Natural killer cell (primary cell): Measurements from ENCODE around the gene TRANK1. TPM values are rescaled to one million over a fixed set of nuclear protein-coding genes. Genes with fewer than 3 reads are reported as not detected.

Source experiments
- ATAC-seq, 3 donors: fragments of 150-1000 bp in 2 of 3; fragments of 200-7000 bp in 1 of 3; cut with Tn5 transposase; 1 replicate in 1 of 3; 2 replicates in 2 of 3; pipeline ENCODE4 v1.10.0; 2021; ENCODE audit warnings: mild to moderate bottlenecking in 2 of 3, moderate library complexity in 2 of 3
- DNase-seq, 2 donors: peaks; one replicate each; pipeline versions ENCODE4 v3.0.0 to v3.0.0-alpha.2; 2013 to 2021; ENCODE audit warnings: mixed read lengths in 1 of 2
- H3K27ac ChIP-seq: one replicate; pipeline ENCODE4 v1.5.1; 2013; ENCODE audit warnings: mild to moderate bottlenecking, low read length
- H3K27me3 ChIP-seq: one replicate; pipeline ENCODE4 v1.6.1; 2013; ENCODE audit warnings: low read length; ENCODE audit not compliant: control insufficient read depth, insufficient read depth
- H3K36me3 ChIP-seq: one replicate; pipeline ENCODE4 v1.6.1; 2013; ENCODE audit warnings: low read length; ENCODE audit not compliant: control insufficient read depth, insufficient read depth
- H3K4me1 ChIP-seq: one replicate; pipeline ENCODE4 v1.6.1; 2013; ENCODE audit warnings: low read length; ENCODE audit not compliant: control insufficient read depth, insufficient read depth
- H3K4me3 ChIP-seq: one replicate; pipeline ENCODE4 v1.5.1; 2013; ENCODE audit warnings: low read length
- H3K9me3 ChIP-seq: one replicate; pipeline ENCODE4 v1.6.1; 2013; ENCODE audit warnings: low read length; ENCODE audit not compliant: control insufficient read depth, insufficient read depth
- H3K27ac Mint-ChIP-seq, 2 donors: one replicate each; pipeline ENCODE4 v1.8.0; 2022; ENCODE audit warnings: mild to moderate bottlenecking in 2 of 2, mixed read lengths in 2 of 2, moderate library complexity in 1 of 2
- H3K27me3 Mint-ChIP-seq, 2 donors: one replicate each; pipeline ENCODE4 v1.8.0; 2022; ENCODE audit warnings: low read depth in 2 of 2, mixed read lengths in 2 of 2
- H3K36me3 Mint-ChIP-seq: one replicate; pipeline ENCODE4 v1.8.0; 2022; ENCODE audit warnings: mixed read lengths
- H3K4me1 Mint-ChIP-seq, 2 donors: one replicate each; pipeline ENCODE4 v1.8.0; 2022; ENCODE audit warnings: mixed read lengths in 2 of 2
- H3K4me3 Mint-ChIP-seq: one replicate; pipeline ENCODE4 v1.8.0; 2022; ENCODE audit warnings: mild to moderate bottlenecking, moderate library complexity, mixed read lengths
- H3K9me3 Mint-ChIP-seq, 2 donors: one replicate each; pipeline ENCODE4 v1.8.0; 2022; ENCODE audit warnings: mixed read lengths in 2 of 2
- WGBS: methylation state at CpG from one replicate; pipeline ENCODE4 v1.1.7; 2013; ENCODE audit warnings: missing lambda C conversion rate; ENCODE audit not compliant: insufficient coverage; 5-methylcytosine and 5-hydroxymethylcytosine counted together
- intact Hi-C: fragments of 100-400 bp; cut with micrococcal nuclease; formaldehyde crosslinking; loops from one replicate; pipeline ENCODE4 v1.14.2; 2022
- total RNA-seq, 4 donors: library from RNA; stranded (reverse); fragments of 120-200 nt in 1 of 4; gene quantifications; one replicate each; pipeline versions ENCODE4 v1.2.3 to v1.2.4, GENCODE V29; 2013 to 2022
- TF ChIP-seq, protein P1 (sequence below): fragments of 200-600 bp; IDR thresholded peaks from one replicate; pipeline ENCODE4 v1.8.0; 2022; ENCODE audit warnings: antibody characterized with exemption

Gene TRANK1
- total RNA-seq, 3 donors from 2014 or later (not counting 1 experiment from before 2014, with no cell fraction given): 105 to 158 (median 139) TPM

GRCh38 chr3:36894914-36895313 lies 49.9 kb downstream of the TRANK1 start:
- H3K36me3 Mint-ChIP-seq: peaks cover 40% of the 10 kb centered on the region

GRCh38 chr3:36893826-36894225 lies 51.0 kb downstream of the TRANK1 start:
- Histone ChIP-seq H3K27ac (peak overlapping the region; percentile 71), H3K36me3 (peaks cover 75% of the 10 kb centered on the region), H3K27me3 (no peaks in the 10 kb centered on the region), H3K4me3 (no peak overlapping the region), H3K9me3 (no peaks in the 10 kb centered on the region), H3K4me1 (peaks cover 37% of the 10 kb centered on the region)
- Mint-ChIP-seq H3K27ac (peak overlapping the region; percentile 81 to 93), H3K9me3 (no peaks in the 10 kb centered on the region), H3K4me3 (no peak overlapping the region), H3K27me3 (no peaks in the 10 kb centered on the region), H3K4me1 (peaks cover 56 to 59% of the 10 kb centered on the region in 2 donors), H3K36me3 (peaks cover 45% of the 10 kb centered on the region)
- DNase-seq (no peak), ATAC-seq (no peak)
- TF ChIP-seq, protein P1, sequence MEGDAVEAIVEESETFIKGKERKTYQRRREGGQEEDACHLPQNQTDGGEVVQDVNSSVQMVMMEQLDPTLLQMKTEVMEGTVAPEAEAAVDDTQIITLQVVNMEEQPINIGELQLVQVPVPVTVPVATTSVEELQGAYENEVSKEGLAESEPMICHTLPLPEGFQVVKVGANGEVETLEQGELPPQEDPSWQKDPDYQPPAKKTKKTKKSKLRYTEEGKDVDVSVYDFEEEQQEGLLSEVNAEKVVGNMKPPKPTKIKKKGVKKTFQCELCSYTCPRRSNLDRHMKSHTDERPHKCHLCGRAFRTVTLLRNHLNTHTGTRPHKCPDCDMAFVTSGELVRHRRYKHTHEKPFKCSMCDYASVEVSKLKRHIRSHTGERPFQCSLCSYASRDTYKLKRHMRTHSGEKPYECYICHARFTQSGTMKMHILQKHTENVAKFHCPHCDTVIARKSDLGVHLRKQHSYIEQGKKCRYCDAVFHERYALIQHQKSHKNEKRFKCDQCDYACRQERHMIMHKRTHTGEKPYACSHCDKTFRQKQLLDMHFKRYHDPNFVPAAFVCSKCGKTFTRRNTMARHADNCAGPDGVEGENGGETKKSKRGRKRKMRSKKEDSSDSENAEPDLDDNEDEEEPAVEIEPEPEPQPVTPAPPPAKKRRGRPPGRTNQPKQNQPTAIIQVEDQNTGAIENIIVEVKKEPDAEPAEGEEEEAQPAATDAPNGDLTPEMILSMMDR: no peak
- intact Hi-C loops: no loop called here
- 83% methylated on average over 1 of the region's 1 CpG for WGBS

More at GRCh38 chr3:36894914-36895313, 49.9 kb downstream of the TRANK1 start:
- intact Hi-C loops: no loop called here
- ATAC-seq (no peak), DNase-seq (no peak)
- Histone ChIP-seq H3K27me3 (no peaks in the 10 kb centered on the region), H3K27ac (peak overlapping the region; percentile 71), H3K4me3 (no peak overlapping the region), H3K9me3 (no peaks in the 10 kb centered on the region), H3K36me3 (peaks cover 76% of the 10 kb centered on the region), H3K4me1 (peaks cover 37% of the 10 kb centered on the region)
- WGBS: 50% methylated on average over 1 of the region's 1 CpG
- H3K27me3 Mint-ChIP-seq: no peaks in the 10 kb centered on the region
- H3K4me3 Mint-ChIP-seq: peak overlapping the region; percentile 13
- H3K9me3 Mint-ChIP-seq: no peaks in the 10 kb centered on the region
- peaks cover 53 to 57% of the 10 kb centered on the region in 2 donors for H3K4me1 Mint-ChIP-seq
- TF ChIP-seq, protein P1: no peak
- peak overlapping the region; percentile 81 to 93 for H3K27ac Mint-ChIP-seq

DNA sequence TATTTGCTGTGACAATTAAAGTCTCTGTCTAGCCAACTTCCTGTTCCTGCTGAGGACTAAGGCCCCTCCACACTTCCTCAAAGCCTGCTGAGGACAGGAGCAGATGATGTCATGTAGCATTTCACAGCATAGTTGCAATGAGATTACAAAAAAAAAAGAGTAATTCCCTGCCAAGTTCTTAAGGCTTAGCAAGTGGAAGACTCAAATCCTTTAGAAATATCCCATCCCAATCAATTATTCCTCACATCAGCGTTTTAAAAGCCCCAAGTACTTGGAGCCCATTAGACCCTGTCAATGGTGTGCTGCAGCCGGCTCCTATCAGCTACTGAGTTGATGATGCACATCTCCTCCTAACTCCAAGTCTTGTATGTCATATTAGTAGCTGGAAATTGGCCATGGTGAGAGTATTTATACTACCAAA lies 51.7 kb downstream of the TRANK1 start:
- H3K36me3 ChIP-seq: peaks cover 76% of the 10 kb centered on the region
- TF ChIP-seq, protein P1: no peak
- peaks cover 41% of the 10 kb centered on the region for H3K36me3 Mint-ChIP-seq
- H3K4me3 Mint-ChIP-seq: peak overlapping the region; percentile 2
- 62% methylated on average over 2 of the region's 2 CpGs for WGBS
- ATAC-seq (peak; percentile 85 to 96 (median 93)), DNase-seq (peak in 1 of 2 donors; percentile 81)
- intact Hi-C loops: no loop called here
- H3K4me3 ChIP-seq: no peak overlapping the region
- H3K27me3 ChIP-seq: no peaks in the 10 kb centered on the region
- peaks cover 37% of the 10 kb centered on the region for H3K4me1 ChIP-seq
- H3K27ac ChIP-seq: peak overlapping the region; percentile 71
- H3K4me1 Mint-ChIP-seq: peaks cover 56 to 58% of the 10 kb centered on the region in 2 donors
- H3K9me3 ChIP-seq: no peaks in the 10 kb centered on the region
- peak overlapping the region; percentile 81 to 93 for H3K27ac Mint-ChIP-seq
- no peaks in the 10 kb centered on the region for H3K9me3 Mint-ChIP-seq
- H3K27me3 Mint-ChIP-seq: no peaks in the 10 kb centered on the region
